ENCODE results near the gene CCDC59. TPM values are rescaled to one million over a fixed set of nuclear protein-coding genes. Genes with fewer than 3 reads are reported as not detected.
A peak's percentile ranks its signal among the peaks of the same experiment; 100 is the strongest.
"Not testable (repeated sequence)": the region's sequence is repeated elsewhere in the genome, so short reads cannot be mapped to it uniquely, and the experiment has no call there.

CCDC59 gene
- 10 to 100 TPM; 49.0 to 62.4 (median 49.2) TPM for polyA plus RNA-seq (ENCODE audit: insufficient read length in 3 of 3)
- long read RNA-seq, donor 1, transcript CCDC59-207 (2 exons, 600 nt), result major isoform, 7 of 14 reads
- long read RNA-seq, donor 1, partial matches to known transcripts, result 0 of 14 reads
- long read RNA-seq, donor 1, other reads (novel, unspliced or antisense), result 0 of 14 reads
- long read RNA-seq, donor 2, transcript CCDC59-207 (2 exons, 600 nt), result major isoform, 5 of 12 reads
- long read RNA-seq, donor 2, partial matches to known transcripts, result 0 of 12 reads
- long read RNA-seq, donor 2, other reads (novel, unspliced or antisense), result 0 of 12 reads
- long read RNA-seq, donor 3, transcript CCDC59-207 (2 exons, 600 nt), result major isoform, 5 of 44 reads
- long read RNA-seq, donor 3, transcript CCDC59-201 (4 exons, 1,983 nt), result major isoform, 5 of 44 reads
- long read RNA-seq, donor 3, partial matches to known transcripts, result 26 of 44 reads
- long read RNA-seq, donor 3, other reads (novel, unspliced or antisense), result 0 of 44 reads
- long read RNA-seq, donor 4, transcript CCDC59-203 (4 exons, 984 nt), result major isoform, 6 of 13 reads
- long read RNA-seq, donor 4, transcript CCDC59-201 (4 exons, 1,983 nt), result minor isoform, 5 of 13 reads
- long read RNA-seq, donor 4, partial matches to known transcripts, result 0 of 13 reads
- long read RNA-seq, donor 4, other reads (novel, unspliced or antisense), result 0 of 13 reads
- long read RNA-seq, donor 5, result 0 reads
- long read RNA-seq, donor 6, transcript CCDC59-201 (4 exons, 1,983 nt), result major isoform, 5 of 26 reads
- long read RNA-seq, donor 6, transcript CCDC59-207 (2 exons, 600 nt), result major isoform, 5 of 26 reads
- long read RNA-seq, donor 6, partial matches to known transcripts, result 8 of 26 reads
- long read RNA-seq, donor 6, other reads (novel, unspliced or antisense), result 0 of 26 reads
- long read RNA-seq, donor 7, transcript CCDC59-207 (2 exons, 600 nt), result minor isoform, 5 of 23 reads
- long read RNA-seq, donor 7, transcript CCDC59-201 (4 exons, 1,983 nt), result major isoform, 6 of 23 reads
- long read RNA-seq, donor 7, partial matches to known transcripts, result 5 of 23 reads
- long read RNA-seq, donor 7, other reads (novel, unspliced or antisense), result 0 of 23 reads
- long read RNA-seq, donor 8, transcript CCDC59-207 (2 exons, 600 nt), result minor isoform, 9 of 65 reads
- long read RNA-seq, donor 8, transcript CCDC59-203 (4 exons, 984 nt), result minor isoform, 10 of 65 reads
- long read RNA-seq, donor 8, transcript CCDC59-202 (2 exons, 553 nt), result major isoform, 12 of 65 reads
- long read RNA-seq, donor 8, transcript CCDC59-201 (4 exons, 1,983 nt), result minor isoform, 9 of 65 reads
- long read RNA-seq, donor 8, partial matches to known transcripts, result 19 of 65 reads
- long read RNA-seq, donor 8, other reads (novel, unspliced or antisense), result 0 of 65 reads
- long read RNA-seq, donor 9, transcript CCDC59-207 (2 exons, 600 nt), result major isoform, 5 of 18 reads
- long read RNA-seq, donor 9, partial matches to known transcripts, result 8 of 18 reads
- long read RNA-seq, donor 9, other reads (novel, unspliced or antisense), result 0 of 18 reads
- long read RNA-seq, donor 10, transcript CCDC59-201 (4 exons, 1,983 nt), result minor isoform, 5 of 18 reads
- long read RNA-seq, donor 10, transcript CCDC59-207 (2 exons, 600 nt), result major isoform, 6 of 18 reads
- long read RNA-seq, donor 10, partial matches to known transcripts, result 0 of 18 reads
- long read RNA-seq, donor 10, other reads (novel, unspliced or antisense), result 0 of 18 reads
- long read RNA-seq, donor 11, transcript CCDC59-203 (4 exons, 984 nt), result major isoform, 7 of 15 reads
- long read RNA-seq, donor 11, partial matches to known transcripts, result 0 of 15 reads
- long read RNA-seq, donor 11, other reads (novel, unspliced or antisense), result 0 of 15 reads
- long read RNA-seq, donor 12, partial matches to known transcripts, result 0 of 4 reads
- long read RNA-seq, donor 12, other reads (novel, unspliced or antisense), result 0 of 4 reads
- long read RNA-seq, donor 13, result 0 reads
- long read RNA-seq, donor 14, transcript CCDC59-202 (2 exons, 553 nt), result major isoform, 6 of 20 reads
- long read RNA-seq, donor 14, transcript CCDC59-207 (2 exons, 600 nt), result major isoform, 6 of 20 reads
- long read RNA-seq, donor 14, partial matches to known transcripts, result 0 of 20 reads
- long read RNA-seq, donor 14, other reads (novel, unspliced or antisense), result 0 of 20 reads
- long read RNA-seq, donor 15, partial matches to known transcripts, result 0 of 6 reads
- long read RNA-seq, donor 15, other reads (novel, unspliced or antisense), result 0 of 6 reads
- long read RNA-seq, donor 16, transcript CCDC59-201 (4 exons, 1,983 nt), result major isoform, 12 of 40 reads
- long read RNA-seq, donor 16, transcript CCDC59-207 (2 exons, 600 nt), result major isoform, 12 of 40 reads
- long read RNA-seq, donor 16, transcript CCDC59-203 (4 exons, 984 nt), result minor isoform, 9 of 40 reads
- long read RNA-seq, donor 16, transcript CCDC59-202 (2 exons, 553 nt), result minor isoform, 5 of 40 reads
- long read RNA-seq, donor 16, partial matches to known transcripts, result 0 of 40 reads
- long read RNA-seq, donor 16, other reads (novel, unspliced or antisense), result 0 of 40 reads

- DNase-seq (ENCODE audit: extremely low read depth in 1 of 11, low read depth in 9 of 11, low spot score in 4 of 11), result peak; percentile 95 to 98 (median 98)
Observed at GRCh38 chr12:82358200-82359114, at the start of gene CCDC59, which contains the start of gene METTL25. CCDC59 (minus strand) TSS chr12:82358387; CDS start chr12:82358376, 11 bp downstream. METTL25 (plus strand) TSS chr12:82358529; CDS start chr12:82358566, 37 bp downstream.

- DNase-seq (ENCODE audit: extremely low read depth in 1 of 11, low read depth in 9 of 11, low spot score in 4 of 11), result no peak
Observed at GRCh38 chr12:82407481-82407880, 49.3 kb upstream of the CCDC59 start.

GRCh38 chr12:82406651-82407050 lies 48.5 kb upstream of the CCDC59 start:
- no peak for DNase-seq (ENCODE audit: extremely low read depth in 1 of 11, low read depth in 9 of 11, low spot score in 4 of 11)

- DNase-seq (ENCODE audit: extremely low read depth in 1 of 11, low read depth in 9 of 11, low spot score in 4 of 11), result no peak
Observed at GRCh38 chr12:82400819-82401218, 42.6 kb upstream of the CCDC59 start.

- DNase-seq (ENCODE audit: extremely low read depth in 1 of 11, low read depth in 9 of 11, low spot score in 4 of 11), result no peak
Observed at GRCh38 chr12:82398879-82399278, 40.7 kb upstream of the CCDC59 start.

- DNase-seq (ENCODE audit: extremely low read depth in 1 of 11, low read depth in 9 of 11, low spot score in 4 of 11), result peak in 7 of 11 donors; percentile 3 to 13 (median 8)
Observed at GRCh38 chr12:82383930-82384552, 25.9 kb upstream of the CCDC59 start.

- no peak for DNase-seq (ENCODE audit: extremely low read depth in 1 of 11, low read depth in 9 of 11, low spot score in 4 of 11)
Observed at GRCh38 chr12:82378997-82379396, 20.8 kb upstream of the CCDC59 start.

GRCh38 chr12:82375201-82375600 lies 17.0 kb upstream of the CCDC59 start:
- no peak for DNase-seq (ENCODE audit: extremely low read depth in 1 of 11, low read depth in 9 of 11, low spot score in 4 of 11)

- DNase-seq (ENCODE audit: extremely low read depth in 1 of 11, low read depth in 9 of 11, low spot score in 4 of 11), result no peak
Observed at GRCh38 chr12:82366197-82366596, 8.0 kb upstream of the CCDC59 start.

- DNase-seq (ENCODE audit: extremely low read depth in 1 of 11, low read depth in 9 of 11, low spot score in 4 of 11), result no peak
Observed at GRCh38 chr12:82363990-82364389, 5.8 kb upstream of the CCDC59 start.

- DNase-seq (ENCODE audit: extremely low read depth in 1 of 11, low read depth in 9 of 11, low spot score in 4 of 11), result no peak
Observed at GRCh38 chr12:82361461-82361915, 3.3 kb upstream of the CCDC59 start.

GRCh38 chr12:82360834-82361233 lies 2.6 kb upstream of the CCDC59 start:
- not testable (repeated sequence) for DNase-seq (ENCODE audit: extremely low read depth in 1 of 11, low read depth in 9 of 11, low spot score in 4 of 11)

GRCh38 chr12:82359115-82359478 lies 910 bp upstream of the CCDC59 start:
- peak in 3 of 11 donors; percentile 3 to 13 (median 8) for DNase-seq (ENCODE audit: extremely low read depth in 1 of 11, low read depth in 9 of 11, low spot score in 4 of 11)

- DNase-seq (ENCODE audit: extremely low read depth in 1 of 11, low read depth in 9 of 11, low spot score in 4 of 11), result peak in 1 of 11 donors; percentile 15
Observed at GRCh38 chr12:82357845-82358199, 365 bp downstream of the CCDC59 start.

GRCh38 chr12:82357340-82357739 lies 847 bp downstream of the CCDC59 start:
- no peak for DNase-seq (ENCODE audit: extremely low read depth in 1 of 11, low read depth in 9 of 11, low spot score in 4 of 11)
